Hippocampal formation (tissue), 2 donors: ENCODE measurements around the gene CCBE1.
A peak's percentile ranks its signal among the peaks of the same experiment; 100 is the strongest.

Source experiments
- DNase-seq, 2 donors: peaks; one replicate each; lab custom pipeline; 2025; lab: John Stamatoyannopoulos, UW

The CCBE1 gene

DNA sequence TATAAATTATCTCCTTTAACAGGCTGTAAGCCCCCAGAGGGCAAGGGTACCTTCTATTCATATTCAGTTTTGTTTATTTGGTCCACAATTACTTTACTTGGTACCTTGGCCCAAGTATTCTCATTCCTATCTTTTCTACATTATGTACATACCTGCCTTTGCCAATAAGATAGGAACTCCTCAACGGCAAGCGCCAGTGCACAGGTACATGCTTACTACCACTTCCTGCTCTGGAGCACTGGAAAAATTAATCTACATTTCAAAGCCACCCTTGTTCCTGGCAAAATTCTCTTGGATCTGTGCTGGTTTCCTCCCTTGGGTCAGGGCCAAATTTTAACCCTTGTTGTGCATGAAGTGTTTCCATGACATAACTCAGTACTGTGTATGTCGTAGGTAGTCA lies 303.8 kb downstream of the CCBE1 start:
- DNase-seq: no peak

DNA sequence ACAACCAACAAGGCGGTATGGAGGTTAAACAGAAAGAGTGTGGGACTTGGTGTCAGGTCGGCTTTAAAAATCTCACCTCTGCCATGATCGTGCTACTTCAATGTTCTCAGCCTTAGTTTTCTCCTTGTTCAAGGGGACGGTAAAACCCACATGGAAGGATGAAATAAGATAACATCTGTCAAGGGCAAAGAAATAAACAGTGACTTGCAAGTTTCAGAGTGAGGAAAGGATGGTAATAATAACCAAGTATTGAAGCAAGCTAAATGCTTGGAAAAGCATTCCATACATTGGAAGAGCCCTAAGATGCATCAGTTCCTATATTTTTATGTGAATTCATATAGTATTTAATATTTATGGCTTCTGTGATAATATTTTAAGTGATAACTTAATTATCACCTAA lies 308.4 kb downstream of the CCBE1 start:
- no peak for DNase-seq

DNA sequence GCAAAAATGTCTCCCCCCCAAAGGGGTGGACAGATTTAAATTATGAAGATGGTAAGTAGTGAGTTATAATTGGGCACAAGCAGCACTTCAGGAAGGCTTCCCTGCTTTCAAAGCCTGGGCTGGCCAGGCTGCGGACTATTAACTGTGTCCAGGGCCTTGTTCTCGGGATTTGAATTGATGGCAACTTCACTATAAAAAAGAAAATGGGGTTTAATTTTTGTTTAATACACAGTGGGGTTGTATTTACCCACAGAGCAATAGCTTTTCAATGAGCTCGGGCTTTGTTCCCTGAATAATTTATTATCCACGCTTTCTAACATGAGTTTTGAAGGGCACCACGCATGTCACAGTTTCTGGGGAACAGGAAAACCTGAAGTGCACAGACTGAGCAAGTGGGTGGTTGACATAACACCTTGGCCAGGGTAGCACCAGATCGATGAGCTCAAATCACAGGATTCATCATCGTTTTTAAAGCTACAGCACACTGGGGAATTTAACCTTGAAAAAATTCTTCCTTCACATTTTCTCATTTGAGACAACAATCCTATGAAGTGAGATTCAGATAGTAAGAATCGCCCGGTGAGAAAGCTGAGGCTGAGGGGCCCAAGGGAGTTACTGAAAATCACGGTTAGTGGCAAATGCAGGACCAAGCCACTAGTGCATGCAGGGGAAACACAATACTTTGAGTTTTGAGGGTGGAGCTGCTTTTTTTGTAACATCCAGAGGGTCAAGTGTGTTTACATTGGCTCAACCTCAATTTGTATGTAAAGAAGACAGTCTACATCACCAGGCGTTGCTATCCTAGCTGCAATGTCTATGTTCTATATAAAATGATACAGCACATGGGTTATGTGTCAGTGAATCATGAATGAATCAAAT lies 309.3 kb downstream of the CCBE1 start:
- DNase-seq: peak in 1 of 2 donors; percentile 47

DNA sequence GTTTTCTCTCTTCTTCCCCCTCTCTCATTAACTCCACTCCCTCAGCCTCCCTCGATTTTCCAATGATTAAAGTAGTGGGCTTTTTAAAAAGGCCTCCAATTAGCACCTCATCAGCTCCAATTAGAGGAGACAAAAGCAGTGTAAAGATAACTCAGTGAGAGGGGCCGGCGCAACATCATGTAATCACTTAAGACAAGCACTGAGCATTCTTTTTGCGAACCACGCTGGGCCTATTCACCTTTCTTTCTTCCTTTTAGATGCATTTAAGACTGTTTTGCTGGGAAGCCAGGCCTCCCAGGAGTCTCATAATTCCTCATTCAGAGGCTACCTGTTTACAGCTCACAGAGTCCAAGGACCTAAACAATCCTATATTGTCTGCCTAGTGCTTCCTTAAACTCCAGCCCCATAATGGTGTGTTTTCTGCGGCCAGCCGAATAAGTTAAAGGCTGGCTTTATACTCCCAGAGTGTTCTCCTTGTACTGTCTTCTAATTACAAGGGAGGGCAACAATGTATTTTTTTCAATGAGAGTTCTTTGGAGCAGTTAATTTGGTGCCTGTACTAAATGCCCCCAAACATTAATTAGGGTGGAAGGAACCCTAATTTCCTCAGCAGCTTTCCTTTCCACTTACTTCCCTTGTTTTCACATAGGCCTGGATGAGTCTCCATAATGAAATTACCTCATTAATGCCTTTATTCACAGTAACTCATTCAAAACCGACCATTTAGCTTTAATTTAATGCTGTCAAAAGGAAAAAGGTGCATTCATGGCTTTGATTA lies 310.1 kb downstream of the CCBE1 start:
- peak in 1 of 2 donors; percentile 51 for DNase-seq

DNA sequence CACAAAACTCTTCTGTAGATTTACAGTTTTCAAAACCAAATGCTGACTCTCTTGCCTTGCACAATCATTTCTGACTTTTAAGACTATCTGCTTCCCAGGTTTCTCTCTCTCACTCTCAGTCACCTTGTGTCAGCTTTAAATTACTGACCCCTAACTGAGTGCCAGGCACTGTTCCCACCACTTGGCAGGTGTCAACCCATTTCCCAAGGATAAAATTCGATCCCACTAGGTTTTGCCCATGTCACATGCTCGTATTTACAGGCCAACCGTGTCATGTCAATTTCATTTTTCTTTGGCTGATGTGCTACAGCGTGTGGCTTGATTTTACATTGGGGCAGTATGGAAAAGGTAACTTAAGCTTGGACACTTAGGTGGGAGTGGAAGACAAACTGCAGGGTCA lies 312.0 kb downstream of the CCBE1 start:
- DNase-seq: no peak

DNA sequence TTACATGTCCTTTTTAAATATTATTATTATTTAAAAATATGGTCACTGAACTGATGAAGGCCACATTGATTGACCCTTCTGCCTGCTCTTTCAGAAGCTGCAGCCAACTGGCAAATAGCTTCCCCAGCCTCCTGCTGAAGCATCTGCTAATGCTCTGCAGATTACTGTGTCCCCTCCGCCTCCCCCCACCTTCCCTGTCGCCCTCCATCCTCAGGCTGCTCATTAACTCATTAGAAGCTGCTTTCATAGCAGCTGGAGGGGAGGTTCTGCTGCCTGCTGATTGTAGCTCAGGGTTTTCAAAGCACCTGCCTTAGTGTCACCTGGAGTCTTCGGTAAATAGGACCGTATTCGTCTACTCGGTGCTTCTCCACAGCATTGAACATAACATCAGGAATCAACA lies 313.4 kb downstream of the CCBE1 start:
- DNase-seq: no peak

DNA sequence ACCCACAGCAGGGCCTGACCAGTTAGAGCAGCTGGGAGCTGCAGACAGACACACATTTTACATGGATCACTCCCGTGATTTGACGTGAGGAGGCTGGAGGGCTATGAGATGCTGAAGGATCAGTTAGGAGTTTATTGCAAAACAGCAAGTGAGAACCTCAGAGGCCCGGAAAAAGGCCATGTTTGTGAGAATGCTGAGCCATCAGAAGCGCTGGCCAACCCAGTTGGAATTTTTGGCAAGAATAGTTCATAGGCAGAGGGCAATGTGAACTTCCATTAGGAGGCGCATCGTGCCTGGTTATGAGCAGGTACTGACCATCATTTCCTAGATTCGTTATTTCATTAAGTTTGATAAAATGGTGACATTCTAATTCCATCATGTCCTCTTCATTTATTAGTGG lies 314.8 kb downstream of the CCBE1 start:
- no peak for DNase-seq

DNA sequence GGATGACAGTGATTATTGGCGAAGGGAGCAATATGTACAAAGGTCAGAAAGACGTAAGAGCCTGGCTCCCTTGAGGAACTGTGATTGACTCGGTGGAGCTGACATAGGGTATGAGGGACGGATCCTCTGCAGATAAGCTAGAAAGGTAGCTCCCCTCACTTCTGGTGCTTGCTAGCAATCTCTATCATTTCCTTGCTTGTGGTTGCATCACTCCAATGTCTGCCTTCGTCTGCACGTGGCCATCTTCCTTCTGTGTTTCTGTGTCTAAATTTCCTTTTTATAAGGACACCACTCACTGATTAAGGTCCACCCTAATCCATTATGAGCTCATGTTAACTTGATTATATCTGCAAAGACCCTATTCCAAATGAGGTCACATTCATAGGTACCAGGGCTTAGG lies 315.3 kb downstream of the CCBE1 start:
- no peak for DNase-seq
